Activated T-cell treated with anti-CD3 and anti-CD28 coated beads, Interleukin-2, amount 50 U/mL, for 72 hours (primary cell): ENCODE results near the gene PAX8. TPM values are rescaled to one million over a fixed set of nuclear protein-coding genes. Genes with fewer than 3 reads are reported as not detected.

Experiments
- ATAC-seq, 2 donors: fragments of 150-1000 bp; cut with Tn5 transposase; replicated peaks in 1 of 2; 2 replicates each; pipeline ENCODE4 v1.10.0; 2021; ENCODE audit warnings: moderate library complexity in 2 of 2, mild to moderate bottlenecking in 1 of 2
- DNase-seq, 2 donors: peaks; one replicate each; pipeline ENCODE4 v3.0.0; 2021 to 2022; ENCODE audit warnings: mixed read lengths in 1 of 2
- H3K27ac Mint-ChIP-seq: one replicate; pipeline ENCODE4 v1.8.0; 2022; ENCODE audit warnings: mild to moderate bottlenecking, moderate library complexity, mixed read lengths
- H3K27me3 Mint-ChIP-seq: one replicate; pipeline ENCODE4 v1.8.0; 2022; ENCODE audit warnings: low read depth, mixed read lengths
- H3K36me3 Mint-ChIP-seq, 2 donors: one replicate each; pipeline ENCODE4 v1.8.0; 2022; ENCODE audit warnings: mixed read lengths in 2 of 2, mild to moderate bottlenecking in 1 of 2; ENCODE audit not compliant: insufficient read depth in 2 of 2
- H3K4me1 Mint-ChIP-seq: one replicate; pipeline ENCODE4 v1.8.0; 2022; ENCODE audit warnings: low read depth, mixed read lengths
- H3K4me3 Mint-ChIP-seq, 2 donors: one replicate each; pipeline ENCODE4 v1.8.0; 2022; ENCODE audit warnings: mild to moderate bottlenecking in 2 of 2, mixed read lengths in 2 of 2, moderate library complexity in 2 of 2
- H3K9me3 Mint-ChIP-seq, 2 donors: one replicate each; pipeline ENCODE4 v1.8.0; 2022; ENCODE audit warnings: mixed read lengths in 2 of 2
- total RNA-seq, 2 donors: library from RNA; stranded (reverse); gene quantifications; one replicate each; pipeline ENCODE4 v1.2.3, GENCODE V29; 2022

The PAX8 gene
- total RNA-seq, 2 donors from 2014 or later: 3.0 to 4.3 TPM

DNA sequence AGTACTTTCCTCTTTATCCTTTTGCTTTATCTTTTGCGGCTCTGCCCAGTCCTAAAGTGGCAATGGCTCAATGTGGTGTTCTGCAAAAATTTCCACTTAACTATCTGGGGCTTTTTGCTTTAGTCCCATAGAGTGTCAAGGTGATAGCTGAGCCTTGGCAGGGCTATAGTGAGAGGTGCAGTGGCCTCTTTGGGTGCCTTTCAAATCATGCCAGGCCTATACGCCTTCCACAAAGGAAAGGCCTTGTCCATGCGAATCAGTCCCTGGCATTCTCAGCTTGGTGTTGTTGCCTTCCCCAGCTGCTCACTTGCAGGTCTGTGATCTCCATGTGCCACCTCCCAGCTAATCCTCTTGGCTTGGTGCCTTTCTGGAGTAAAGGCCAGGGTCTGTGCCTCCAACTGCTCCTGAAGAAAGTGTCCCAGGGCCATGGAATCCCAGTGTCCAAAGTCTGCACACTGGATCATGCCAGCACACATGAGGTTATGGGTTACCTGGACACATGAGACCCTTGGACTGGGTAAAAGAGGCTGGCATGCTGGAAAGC, 26.6 kb downstream of the PAX8 start:
- Mint-ChIP-seq H3K36me3 (peaks cover 0 to 1% of the 10 kb centered on the region in 2 donors), H3K27me3 (no peaks in the 10 kb centered on the region), H3K4me3 (no peak overlapping the region), H3K27ac (no peak overlapping the region), H3K9me3 (no peaks in the 10 kb centered on the region), H3K4me1 (peaks cover 66% of the 10 kb centered on the region)
- DNase-seq (no peak), ATAC-seq (no peak)

DNA sequence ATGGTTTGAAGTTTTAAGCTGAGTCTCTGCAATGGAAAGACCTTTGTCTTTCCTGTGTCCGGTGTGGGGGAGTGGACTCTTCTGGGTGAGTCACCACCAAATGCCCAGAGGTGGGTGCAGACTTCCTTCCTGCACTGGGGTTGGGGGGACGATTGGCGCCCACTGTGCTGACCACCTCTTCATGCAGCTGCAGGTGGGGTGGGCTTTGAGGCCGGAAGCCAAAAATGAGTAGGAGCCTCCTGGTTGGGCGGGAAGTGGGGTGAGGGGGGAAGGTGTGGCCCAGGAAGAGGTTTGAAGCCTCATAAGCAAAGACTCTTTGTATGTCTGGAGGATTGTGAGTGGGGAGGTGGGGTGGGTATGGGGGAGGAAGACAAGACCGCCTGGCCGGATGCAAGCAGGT, 27.6 kb downstream of the PAX8 start:
- peak; percentile 41 to 45 for DNase-seq
- Mint-ChIP-seq H3K4me1 (peaks cover 61% of the 10 kb centered on the region), H3K27ac (peak overlapping the region; percentile 68), H3K4me3 (peak overlapping the region; percentile 20 to 59), H3K9me3 (no peaks in the 10 kb centered on the region), H3K36me3 (peaks cover 0 to 1% of the 10 kb centered on the region in 2 donors), H3K27me3 (no peaks in the 10 kb centered on the region)
- peak; percentile 55 to 74 for ATAC-seq

GRCh38 chr2:113248997-113249770, 29.5 kb downstream of the PAX8 start:
- no peak overlapping the region for H3K4me3 Mint-ChIP-seq
- H3K9me3 Mint-ChIP-seq: no peaks in the 10 kb centered on the region
- DNase-seq (peak; percentile 71 to 80), ATAC-seq (peak; percentile 66 to 74)
- no peak overlapping the region for H3K27ac Mint-ChIP-seq
- no peaks in the 10 kb centered on the region for H3K27me3 Mint-ChIP-seq
- no peaks in the 10 kb centered on the region for H3K36me3 Mint-ChIP-seq
- H3K4me1 Mint-ChIP-seq: peaks cover 46% of the 10 kb centered on the region

DNA sequence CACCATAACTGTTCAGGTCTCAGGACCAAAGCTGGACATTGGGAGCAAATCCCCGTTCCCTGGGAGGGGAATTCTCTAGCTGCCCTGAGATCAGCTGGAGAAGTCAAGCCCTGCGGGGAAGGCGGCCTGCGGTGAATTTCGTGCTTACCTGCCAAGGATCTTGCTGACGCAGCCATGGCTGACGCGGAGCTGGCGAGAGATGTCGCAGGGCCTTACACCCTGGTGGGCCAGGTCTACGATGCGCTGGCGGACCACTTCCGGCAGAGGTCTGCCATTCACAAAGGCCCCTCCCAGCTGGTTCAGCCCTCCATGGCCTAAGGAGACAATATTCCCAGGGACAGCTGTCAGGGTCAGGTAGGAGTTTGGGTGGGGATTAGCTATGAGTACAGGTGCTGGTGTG, 32.1 kb downstream of the PAX8 start:
- H3K27me3 Mint-ChIP-seq: no peaks in the 10 kb centered on the region
- no peak overlapping the region for H3K27ac Mint-ChIP-seq
- no peaks in the 10 kb centered on the region for H3K36me3 Mint-ChIP-seq
- no peaks in the 10 kb centered on the region for H3K9me3 Mint-ChIP-seq
- no peak for ATAC-seq
- DNase-seq: no peak
- H3K4me1 Mint-ChIP-seq: peaks cover 23% of the 10 kb centered on the region
- H3K4me3 Mint-ChIP-seq: no peak overlapping the region

GRCh38 chr2:113245276-113245711, 33.4 kb downstream of the PAX8 start:
- ATAC-seq (no peak), DNase-seq (no peak)
- H3K27me3 Mint-ChIP-seq: no peaks in the 10 kb centered on the region
- no peaks in the 10 kb centered on the region for H3K36me3 Mint-ChIP-seq
- H3K27ac Mint-ChIP-seq: no peak overlapping the region
- peaks cover 23% of the 10 kb centered on the region for H3K4me1 Mint-ChIP-seq
- no peak overlapping the region for H3K4me3 Mint-ChIP-seq
- no peaks in the 10 kb centered on the region for H3K9me3 Mint-ChIP-seq

DNA sequence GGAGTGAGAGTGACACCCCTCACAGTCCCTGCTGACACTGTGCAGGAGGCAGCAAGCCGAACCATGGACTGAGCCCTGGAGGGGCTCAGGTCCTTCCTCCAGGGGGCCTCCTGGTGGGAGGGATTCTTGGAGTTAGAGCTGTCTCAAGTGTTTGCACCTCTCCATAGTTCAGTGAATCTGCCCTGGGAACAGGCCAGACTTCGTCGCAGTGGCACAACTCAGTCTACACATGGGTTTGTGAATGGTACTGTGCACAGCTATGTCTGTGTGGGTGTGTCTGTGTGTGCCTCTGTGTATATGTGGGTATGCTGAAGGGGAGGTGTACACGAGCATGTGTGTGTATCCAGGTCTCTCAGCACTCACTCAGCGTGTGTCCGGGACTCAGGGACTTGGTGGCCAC, 36.4 kb downstream of the PAX8 start:
- peaks cover 22% of the 10 kb centered on the region for H3K4me1 Mint-ChIP-seq
- peaks cover 0 to 2% of the 10 kb centered on the region in 2 donors for H3K36me3 Mint-ChIP-seq
- DNase-seq (no peak), ATAC-seq (no peak)
- no peak overlapping the region for H3K4me3 Mint-ChIP-seq
- no peak overlapping the region for H3K27ac Mint-ChIP-seq
- H3K9me3 Mint-ChIP-seq: no peaks in the 10 kb centered on the region
- H3K27me3 Mint-ChIP-seq: no peaks in the 10 kb centered on the region

- Mint-ChIP-seq H3K4me1 (peaks cover 22% of the 10 kb centered on the region), H3K27me3 (no peaks in the 10 kb centered on the region), H3K4me3 (peak overlapping the region in 1 of 2 donors; percentile 5), H3K9me3 (no peaks in the 10 kb centered on the region), H3K36me3 (peaks cover 0 to 2% of the 10 kb centered on the region in 2 donors), H3K27ac (no peak overlapping the region)
- ATAC-seq (peak; percentile 97), DNase-seq (peak; percentile 64 to 72)
Measured at GRCh38 chr2:113240915-113241911, 37.5 kb downstream of the PAX8 start.

DNA sequence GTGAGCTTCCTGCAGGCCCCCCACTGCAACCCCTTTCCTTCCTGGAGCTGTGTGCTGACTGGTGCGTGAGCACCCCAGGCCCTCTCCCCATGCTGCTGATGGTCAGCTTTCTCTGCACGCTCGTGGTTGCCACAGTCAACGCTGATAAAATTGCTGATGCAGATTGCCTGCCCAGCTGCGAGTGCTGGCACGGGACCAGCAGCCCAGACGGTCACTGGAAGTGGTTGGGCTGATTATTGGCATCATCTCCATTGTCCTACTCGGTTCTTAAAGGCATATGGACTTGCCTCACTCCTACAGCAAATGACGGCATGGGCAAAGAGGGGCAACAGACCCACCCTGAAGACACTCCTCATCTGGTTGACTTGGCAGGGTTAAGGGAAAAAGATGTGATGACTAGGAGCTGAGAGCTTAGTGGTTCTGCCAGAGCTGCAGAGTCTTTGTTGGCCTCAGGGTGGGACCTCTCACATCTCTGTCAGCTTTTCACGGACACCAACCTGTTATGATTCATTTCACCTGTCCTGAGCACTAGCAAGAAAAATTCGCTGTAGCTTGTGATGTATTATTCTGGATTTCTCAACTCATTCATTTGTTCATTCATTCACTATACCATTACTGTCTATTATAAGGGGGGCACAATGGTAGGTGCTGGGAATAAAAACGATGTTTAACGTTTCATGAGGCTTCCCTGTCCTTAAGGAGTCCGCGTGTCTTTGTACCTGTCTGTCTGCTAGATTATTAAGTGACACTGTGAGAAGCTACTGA, 38.4 kb downstream of the PAX8 start:
- Mint-ChIP-seq H3K9me3 (no peaks in the 10 kb centered on the region), H3K4me3 (peak overlapping the region in 1 of 2 donors; percentile 5), H3K36me3 (peaks cover 0 to 4% of the 10 kb centered on the region in 2 donors), H3K27ac (peak overlapping the region; percentile 19), H3K4me1 (peaks cover 22% of the 10 kb centered on the region), H3K27me3 (no peaks in the 10 kb centered on the region)
- DNase-seq (no peak), ATAC-seq (peak; percentile 24 to 34)

DNA sequence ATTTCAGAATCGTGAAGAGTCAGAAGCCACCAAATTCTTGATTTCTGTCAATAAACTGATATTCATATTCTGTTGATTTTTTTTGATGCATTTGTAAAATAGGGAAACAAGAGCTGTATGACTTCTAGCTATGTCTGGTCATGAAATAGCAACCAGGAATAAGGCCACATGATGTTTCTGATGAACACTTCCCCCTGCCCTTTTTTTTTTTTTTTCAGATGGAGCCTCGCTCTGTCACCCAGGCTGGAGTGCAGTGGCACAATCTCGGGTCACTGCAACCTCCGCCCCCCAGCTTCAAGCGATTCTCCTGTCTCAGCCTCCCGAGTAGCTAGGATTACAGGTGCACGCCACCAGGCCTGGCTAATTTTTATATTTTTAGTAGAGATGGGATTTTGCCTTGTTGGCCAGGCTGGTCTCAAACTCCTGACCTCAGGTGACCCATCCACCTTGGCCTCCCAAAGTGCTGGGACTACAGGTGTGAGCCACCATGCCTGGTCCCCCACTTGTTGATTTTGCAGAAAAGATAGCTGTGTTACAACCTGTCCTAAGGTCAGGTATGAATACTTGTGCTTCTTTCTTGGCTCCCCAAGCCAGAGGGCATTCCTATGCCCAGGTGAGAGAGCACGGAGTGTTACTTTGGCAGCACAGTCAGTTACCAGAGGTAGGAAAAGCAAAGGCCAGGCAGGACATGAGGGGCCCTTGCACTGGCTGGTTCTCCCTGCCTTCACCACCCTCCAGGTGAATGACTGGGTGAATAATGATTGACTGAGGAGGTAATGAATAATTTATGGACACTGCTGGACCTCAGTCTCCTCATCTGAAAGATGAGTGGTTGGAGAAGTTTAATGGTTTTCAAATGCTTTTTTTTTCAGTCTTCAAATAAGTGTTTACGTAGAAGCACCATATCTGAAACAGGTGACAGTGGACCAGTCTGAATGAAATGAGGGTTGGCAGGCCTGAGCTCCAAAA, 39.6 kb downstream of the PAX8 start:
- Mint-ChIP-seq H3K36me3 (peaks cover 0 to 5% of the 10 kb centered on the region in 2 donors), H3K27me3 (no peaks in the 10 kb centered on the region), H3K9me3 (no peaks in the 10 kb centered on the region), H3K4me1 (peaks cover 22% of the 10 kb centered on the region), H3K27ac (no peak overlapping the region), H3K4me3 (no peak overlapping the region)
- ATAC-seq: no peak
- DNase-seq: no peak

- peak overlapping the region in 1 of 2 donors; percentile 85 for H3K4me3 Mint-ChIP-seq
- no peak for DNase-seq
- H3K4me1 Mint-ChIP-seq: peaks cover 22% of the 10 kb centered on the region
- peaks cover 0 to 5% of the 10 kb centered on the region in 2 donors for H3K36me3 Mint-ChIP-seq
- H3K9me3 Mint-ChIP-seq: no peaks in the 10 kb centered on the region
- H3K27ac Mint-ChIP-seq: no peak overlapping the region
- ATAC-seq: no peak
- H3K27me3 Mint-ChIP-seq: no peaks in the 10 kb centered on the region
Measured at GRCh38 chr2:113237604-113238160, 41.0 kb downstream of the PAX8 start.

DNA sequence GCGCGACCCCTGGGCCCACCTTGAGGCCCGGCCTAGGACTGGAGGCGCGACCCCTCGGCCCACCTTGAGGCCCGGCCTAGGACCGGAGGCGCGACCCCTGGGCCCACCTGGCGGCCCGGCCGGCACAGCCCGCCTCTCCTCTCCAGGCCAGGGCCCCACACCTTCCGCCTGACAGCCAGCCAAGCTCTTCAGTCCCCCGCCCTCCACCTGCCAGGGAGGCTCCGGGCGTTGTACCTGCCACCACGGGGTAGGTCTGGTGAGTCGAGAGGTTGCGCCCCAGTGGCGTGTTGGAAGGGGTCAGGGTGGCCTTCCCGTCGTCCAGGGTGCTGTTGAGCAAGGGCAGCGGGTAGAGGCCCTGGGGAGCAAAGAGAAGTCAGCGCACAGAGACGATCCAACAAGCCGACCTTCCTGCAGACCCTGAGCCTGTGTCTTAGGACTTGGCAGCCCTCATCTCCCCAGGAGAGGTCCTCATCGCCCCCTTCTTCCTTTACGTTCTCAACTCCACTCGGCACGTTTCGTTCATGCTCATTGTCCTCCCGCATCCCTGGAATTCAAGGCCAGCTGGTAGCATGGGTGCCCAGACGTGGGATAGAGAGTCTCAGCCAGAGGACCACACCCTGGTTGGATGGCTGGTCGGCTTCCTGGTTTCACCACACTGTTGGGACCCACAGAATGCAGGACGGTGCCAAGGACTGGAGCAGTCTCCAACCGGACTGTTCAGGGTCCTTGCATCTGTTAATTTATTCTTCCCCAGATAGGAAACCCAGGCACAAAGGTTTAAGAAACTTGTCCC, 42.2 kb downstream of the PAX8 start:
- peaks cover 22% of the 10 kb centered on the region for H3K4me1 Mint-ChIP-seq
- peak overlapping the region; percentile 72 to 85 for H3K4me3 Mint-ChIP-seq
- peaks cover 0 to 5% of the 10 kb centered on the region in 2 donors for H3K36me3 Mint-ChIP-seq
- H3K27ac Mint-ChIP-seq: peak overlapping the region; percentile 88
- no peaks in the 10 kb centered on the region for H3K9me3 Mint-ChIP-seq
- no peaks in the 10 kb centered on the region for H3K27me3 Mint-ChIP-seq
- ATAC-seq (no peak), DNase-seq (no peak)
